ENCODE data around the gene SPATA6L.

SPATA6L gene, protein sequence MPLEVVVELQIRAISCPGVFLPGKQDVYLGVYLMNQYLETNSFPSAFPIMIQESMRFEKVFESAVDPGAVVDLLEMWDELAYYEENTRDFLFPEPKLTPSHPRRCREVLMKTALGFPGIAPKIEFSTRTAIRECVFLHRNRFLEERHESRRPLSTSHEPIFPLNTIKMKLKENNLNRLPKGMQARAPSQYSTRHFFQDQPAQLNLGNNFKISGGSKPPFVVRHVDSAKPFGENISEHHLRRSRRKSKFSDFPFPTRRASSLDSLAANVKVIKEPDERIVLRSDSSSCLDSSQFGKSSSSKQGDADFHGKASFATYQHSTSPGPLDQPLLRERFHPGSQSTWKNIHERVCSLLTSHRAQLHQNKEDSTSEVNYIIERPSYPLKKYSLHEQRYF

GRCh38 chr9:4666042-4666699 lies at the start of gene SPATA6L:
TSS of gene SPATA6L (minus strand) at chr9:4666480. CDS start at chr9:4666250, 230 bp downstream.
- peak; percentile 30 to 37 for DNase-seq

DNA sequence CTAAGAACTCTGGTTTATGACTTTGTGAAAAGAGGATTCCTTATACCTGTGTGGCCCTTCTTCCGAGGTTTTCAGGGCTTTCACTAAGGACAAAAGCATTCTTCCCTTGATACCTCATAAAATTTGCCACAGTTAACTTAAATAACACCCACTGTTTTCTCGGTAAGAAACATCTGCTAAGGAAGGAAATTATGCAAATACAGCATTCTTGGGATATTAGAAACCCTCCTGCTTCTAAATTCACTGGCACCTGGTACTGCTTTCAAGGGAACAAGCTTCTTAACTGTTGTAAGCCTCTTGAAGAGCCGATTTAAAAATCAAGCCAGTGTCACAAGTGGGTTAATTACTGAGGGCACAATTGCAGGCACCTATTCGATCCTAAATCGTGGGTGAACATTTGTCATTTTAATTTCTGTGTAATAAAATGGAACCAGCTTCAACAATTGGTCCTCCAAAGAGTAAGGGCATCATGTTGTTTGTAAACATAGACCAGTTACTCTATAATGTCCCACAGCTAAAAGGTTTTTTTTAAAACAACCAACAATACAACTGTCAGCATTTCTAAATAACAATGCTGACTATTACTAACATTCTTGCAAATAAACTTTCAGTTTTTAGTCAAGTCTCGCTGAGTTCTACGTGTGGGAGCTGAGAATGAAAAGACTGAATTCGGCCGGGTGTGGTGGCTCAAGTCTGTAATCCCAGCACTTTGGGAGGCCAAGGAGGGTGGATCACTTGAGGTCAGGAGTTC lies 48.2 kb upstream of the SPATA6L start:
- no peak for DNase-seq

DNA sequence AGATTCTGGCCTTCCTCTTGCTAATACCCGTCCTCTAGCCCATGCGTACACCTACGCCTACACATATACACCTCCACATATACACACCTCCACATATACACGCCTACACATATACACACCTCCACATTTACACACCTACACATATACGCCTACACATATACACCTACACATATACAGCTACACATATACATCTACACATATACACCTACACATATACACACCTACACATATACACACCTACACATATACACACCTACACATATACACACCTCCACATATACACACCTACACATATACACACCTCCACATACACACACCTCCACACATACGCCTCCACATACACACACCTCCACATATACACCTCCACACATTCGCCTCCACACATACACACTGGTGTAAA lies 47.6 kb upstream of the SPATA6L start:
- no peak for DNase-seq

DNA sequence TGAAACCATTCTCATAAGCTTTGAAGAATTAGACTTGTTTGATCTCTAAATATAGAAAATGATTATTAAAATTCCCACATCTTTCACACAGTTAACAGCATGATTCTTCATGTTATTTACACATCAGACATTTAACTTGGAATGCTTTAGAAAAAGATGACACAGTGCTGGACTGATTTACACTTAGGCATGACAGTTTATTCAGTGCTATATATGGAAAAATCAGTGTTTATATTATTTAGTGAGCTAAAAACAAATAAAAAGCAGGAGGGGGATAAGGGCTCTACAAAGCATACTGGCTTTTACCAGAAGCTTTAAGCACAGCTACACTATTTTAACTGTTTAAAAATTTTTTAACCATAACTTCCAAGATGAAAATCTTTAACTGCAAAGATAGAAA lies 43.1 kb upstream of the SPATA6L start:
- DNase-seq, result no peak

GRCh38 chr9:4706971-4707622 lies 40.8 kb upstream of the SPATA6L start:
- DNase-seq, result no peak

DNA sequence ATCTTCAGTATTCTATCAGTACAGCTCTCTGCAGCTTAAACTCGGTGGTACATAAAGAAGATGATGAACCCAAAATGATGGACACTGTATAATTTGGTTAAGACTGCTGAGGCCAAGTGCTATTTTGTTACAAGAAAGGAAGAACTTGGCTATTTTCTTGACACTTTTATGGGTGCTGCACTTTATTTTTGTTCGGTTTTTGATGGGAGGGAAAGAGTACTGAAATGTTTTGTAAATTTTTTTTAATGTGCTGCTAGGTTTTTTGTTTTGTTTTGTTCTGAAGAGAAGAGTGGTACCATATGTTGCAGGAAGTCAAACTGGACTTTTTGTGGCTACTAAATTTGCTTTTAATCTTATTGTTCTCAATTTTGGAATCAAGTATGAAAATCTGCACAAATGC lies 39.7 kb upstream of the SPATA6L start:
- DNase-seq, result no peak

GRCh38 chr9:4704129-4704528 lies 37.8 kb upstream of the SPATA6L start:
- no peak for DNase-seq

DNA sequence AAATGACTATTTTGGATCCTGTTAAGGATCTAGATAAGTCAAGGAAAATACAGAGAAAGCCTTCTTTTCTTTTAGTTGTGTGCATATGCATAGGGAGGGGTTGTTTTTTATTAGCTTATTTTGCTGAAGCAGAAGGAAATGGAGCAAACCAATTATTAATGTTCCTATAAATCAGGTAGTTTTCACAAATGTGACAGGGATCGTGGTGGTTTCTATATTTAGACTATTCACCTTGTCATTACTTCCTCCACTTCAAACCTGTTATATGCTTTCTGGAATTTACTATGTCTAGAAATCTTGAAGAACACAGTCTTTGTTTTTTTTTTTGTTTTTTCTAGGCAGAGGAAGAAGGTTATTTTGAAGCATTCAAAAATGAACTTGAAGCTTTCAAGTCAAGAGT lies 35.2 kb upstream of the SPATA6L start:
- no peak for DNase-seq

DNA sequence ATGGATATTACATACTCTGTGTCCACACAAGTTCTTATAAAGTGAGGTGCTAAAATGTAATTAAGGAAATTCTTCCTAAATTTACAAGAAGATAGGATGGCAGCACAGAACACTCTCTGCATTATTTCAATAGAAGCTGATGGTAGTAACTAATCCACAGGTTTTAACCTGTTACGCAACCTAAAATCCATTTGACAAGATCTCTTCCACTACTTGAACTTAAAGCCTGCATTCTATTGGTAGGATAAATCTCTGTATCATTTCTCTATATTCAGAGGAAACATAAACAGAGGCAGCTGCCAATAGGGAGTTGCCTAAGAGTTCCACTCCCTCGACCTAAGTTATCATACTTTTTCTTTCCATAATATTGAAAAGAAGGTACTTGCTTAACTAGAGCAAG lies 34.7 kb upstream of the SPATA6L start:
- DNase-seq, result no peak

- no peak for DNase-seq
Observed at GRCh38 chr9:4700091-4700490, 33.8 kb upstream of the SPATA6L start.

DNA sequence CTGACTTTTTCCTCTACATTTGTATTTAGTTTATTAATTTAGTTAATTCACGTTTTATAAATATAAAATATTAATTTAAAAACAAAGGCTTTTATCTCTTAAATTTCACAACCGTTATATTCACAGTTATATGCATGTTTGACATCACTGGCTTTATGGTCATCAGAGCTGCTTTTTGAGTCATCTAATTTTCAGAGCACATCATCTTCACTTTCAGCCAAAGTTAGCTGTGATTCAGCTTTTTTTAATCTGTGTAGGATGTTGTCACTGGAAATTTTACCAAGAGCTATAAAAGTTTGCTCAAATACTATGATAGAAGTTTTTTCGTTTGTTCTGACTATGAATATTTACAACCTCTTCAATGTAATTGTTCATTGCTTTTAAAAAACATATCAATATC lies 25.5 kb upstream of the SPATA6L start:
- DNase-seq, result no peak

DNA sequence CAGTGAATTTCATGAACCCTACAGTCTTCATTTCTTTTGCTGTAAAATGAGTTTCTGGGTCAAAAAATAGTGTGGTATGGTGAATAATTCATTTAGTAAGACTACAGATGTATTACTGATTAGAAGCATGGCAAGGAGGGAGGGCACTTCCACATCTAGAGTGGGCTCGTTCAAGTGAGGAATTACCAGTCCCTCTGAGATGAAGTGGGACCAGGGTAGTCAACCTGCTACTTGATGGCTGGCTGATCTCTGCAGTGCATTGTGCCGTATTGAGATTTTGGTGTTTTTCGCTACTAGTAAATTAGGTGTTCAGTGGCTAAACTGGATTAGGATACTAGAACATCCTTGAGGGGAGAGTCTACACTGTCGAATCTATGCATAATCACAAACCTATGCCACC lies 23.9 kb upstream of the SPATA6L start:
- no peak for DNase-seq

DNA sequence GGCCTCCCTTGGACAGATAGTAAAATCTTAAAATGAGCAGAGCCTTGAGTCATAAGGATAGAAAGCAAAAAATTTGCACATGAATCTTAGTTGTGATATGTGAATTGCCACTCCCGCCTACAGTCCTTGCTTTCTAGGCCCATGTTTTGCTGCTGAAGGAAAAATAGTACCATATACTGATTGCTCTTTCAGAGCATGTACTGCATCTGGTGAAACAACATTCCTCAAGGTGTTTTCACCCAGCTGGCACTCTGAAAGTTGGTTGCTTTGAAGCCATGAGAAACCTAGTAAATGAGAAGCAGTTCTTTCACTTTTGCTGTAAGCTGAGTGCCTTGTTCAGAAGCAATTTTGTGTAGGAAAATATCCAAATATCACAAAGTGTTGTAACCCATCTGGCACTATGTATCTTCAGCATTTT lies 23.4 kb upstream of the SPATA6L start:
- no peak for DNase-seq

GRCh38 chr9:4689021-4689420 lies 22.7 kb upstream of the SPATA6L start:
- no peak for DNase-seq

DNA sequence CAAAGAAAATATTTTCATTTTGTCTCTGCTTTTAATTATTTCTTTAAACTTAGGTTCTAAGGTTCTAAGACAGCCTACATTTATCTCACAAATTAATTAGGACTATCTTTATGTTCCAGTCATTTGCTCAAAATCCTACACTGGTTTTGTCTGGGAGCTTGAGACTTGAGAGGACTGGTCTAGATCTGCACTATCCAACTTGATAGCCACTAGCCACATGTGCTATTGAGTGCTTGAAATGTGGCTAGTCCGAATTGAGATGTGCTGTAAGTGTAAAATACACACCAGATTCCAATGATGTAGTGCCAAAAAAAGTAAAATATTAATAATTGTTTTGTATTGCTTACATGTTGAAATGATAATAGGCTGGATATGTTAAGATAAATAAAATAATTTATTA lies 20.3 kb upstream of the SPATA6L start:
- no peak for DNase-seq

DNA sequence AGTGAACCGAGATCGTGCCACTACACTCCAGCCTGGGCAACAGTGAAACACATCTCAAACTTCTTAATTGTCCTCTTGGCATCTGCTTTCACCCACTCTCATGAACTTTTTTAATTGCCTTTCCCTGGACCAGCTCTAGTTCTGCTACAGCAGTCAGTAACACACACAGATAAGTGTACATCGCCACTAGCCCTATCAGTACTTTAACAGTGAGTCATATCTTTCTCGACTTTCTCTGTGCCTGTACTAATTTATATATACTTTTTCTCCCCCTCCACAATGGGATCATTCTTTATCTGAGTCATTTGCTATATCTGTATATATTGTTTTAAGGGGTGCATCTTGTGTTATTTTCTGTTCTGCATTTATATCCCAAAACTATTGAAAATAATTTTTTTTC lies 19.8 kb upstream of the SPATA6L start:
- no peak for DNase-seq

GRCh38 chr9:4684820-4685219 lies 18.5 kb upstream of the SPATA6L start:
- no peak for DNase-seq

DNA sequence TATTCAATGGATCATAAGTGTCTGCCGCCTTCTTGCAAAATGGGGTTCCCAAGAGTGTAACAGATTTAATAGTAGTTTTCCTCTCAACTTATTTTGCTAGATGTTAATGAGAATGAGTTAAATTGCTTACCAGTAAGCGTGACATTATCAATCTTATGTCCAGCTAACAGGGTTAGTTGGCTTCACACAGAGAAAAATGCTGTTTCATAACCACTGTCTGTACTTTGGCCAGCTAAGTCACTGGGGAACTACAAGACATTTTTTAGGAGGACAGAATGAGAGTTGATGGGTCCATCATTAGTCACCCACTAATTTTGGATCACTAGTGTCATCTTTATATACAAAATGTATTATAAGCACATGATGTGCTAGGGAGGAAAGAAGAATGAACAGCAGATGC lies 14.5 kb upstream of the SPATA6L start:
- no peak for DNase-seq

- DNase-seq, result no peak
Observed at GRCh38 chr9:4680173-4680525, 13.9 kb upstream of the SPATA6L start.

DNA sequence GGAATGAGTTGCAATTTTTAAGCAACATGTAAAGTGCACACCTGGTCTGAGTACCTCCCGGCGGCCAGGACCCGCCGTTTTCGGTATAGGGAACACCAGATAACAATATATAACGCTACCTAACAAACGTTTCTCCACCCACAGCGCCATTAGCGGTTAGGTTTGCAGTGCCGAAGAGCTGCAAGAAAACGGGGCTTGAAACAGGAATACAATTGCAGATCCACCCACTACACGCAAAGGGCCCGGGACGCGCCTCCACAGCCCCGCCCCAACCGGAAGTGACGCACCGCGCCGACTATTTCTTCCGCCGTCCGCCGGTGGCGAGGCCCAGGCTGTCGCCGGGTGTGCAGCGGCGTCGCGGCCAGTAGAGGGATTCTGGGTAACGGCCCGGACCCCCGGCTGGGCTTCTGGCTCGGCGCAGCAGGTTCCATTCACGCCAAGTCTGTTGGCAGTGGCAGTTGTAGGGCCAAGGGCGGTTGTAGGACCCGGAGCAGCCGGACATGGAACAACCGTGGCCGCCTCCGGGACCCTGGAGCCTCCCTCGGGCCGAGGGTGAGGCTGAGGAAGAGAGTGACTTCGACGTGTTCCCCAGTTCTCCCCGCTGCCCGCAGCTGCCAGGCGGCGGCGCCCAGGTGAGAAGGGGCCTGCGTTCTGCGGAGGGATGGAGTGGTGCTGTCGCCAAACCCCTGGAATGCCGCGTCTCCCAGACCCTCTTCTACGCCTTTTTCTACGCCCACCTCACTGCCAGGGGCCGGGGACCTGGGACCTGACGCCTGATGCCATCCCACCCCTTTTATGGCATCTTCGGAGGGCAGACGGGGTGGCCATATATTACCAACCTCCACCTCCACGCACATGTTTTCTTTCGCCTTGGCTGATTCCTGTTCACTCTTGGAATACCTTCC lies 13.2 kb upstream of the SPATA6L start, which contains the start of gene CDC37L1:
TSS of gene CDC37L1 (plus strand) at position 302 of the 905 bp plus-strand sequence. CDS start at position 501, 199 bp downstream.
- DNase-seq, result peak; percentile 97 to 100

DNA sequence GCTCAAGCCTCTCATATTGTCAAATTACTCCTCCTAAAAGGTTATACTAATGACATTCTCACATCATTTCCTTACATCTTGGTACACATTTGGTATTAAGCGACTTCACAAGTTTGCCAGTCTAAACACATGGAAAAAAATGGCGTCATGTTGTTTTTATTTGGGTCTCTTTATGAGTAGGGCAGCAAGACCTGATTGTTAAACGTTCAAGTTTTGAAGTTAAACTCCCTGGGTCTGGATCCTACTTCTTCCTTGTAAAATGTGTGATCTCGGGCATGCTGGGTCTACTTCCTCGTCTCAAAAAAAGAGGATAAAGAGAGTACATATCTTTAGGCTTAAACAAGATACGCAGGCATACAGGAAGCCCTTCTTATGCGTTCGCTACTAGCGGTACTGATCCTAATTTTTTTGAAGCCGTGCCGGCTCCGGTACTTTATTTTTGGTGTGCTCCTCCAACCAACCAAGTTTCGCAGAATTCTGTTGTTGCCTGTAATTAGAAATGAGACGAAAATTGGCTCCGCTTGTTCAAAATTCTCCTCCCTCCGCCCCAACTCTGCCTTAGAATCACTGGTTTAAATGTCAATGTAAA lies 12.5 kb upstream of the SPATA6L start:
- DNase-seq, result no peak

DNA sequence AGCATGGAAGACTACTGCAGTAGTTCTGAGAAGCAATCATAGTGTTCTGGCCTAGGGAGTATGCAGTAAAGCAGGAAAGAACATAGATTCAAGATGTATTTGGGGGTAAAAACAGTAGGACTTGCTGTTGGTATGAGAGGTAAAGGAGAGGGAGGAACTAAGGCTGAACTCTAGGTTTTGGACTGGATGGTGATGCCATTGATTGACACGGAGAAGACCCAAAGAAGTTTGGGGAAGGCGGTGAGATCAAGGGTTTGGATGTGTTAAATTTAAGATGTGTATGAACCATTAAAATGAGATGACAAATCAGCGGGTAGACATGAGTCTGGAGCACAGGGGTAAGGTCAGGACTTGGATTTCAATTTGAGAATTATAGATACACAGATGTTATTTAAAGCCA lies 11.1 kb upstream of the SPATA6L start:
- DNase-seq, result no peak
